H1 (cell line): ENCODE results near the gene TMEM130. TPM values are rescaled to one million over a fixed set of nuclear protein-coding genes. Genes with fewer than 3 reads are reported as not detected.

ENCODE experiments used
- CEBPB ChIP-seq: IDR thresholded peaks from 2 replicates; pipeline ENCODE4 v1.6.1; 2012; ENCODE audit warnings: low read depth, low read length
- EP300 ChIP-seq, 2 experiments: IDR thresholded peaks; 1 replicate in 1 of 2; 2 replicates in 1 of 2; pipeline ENCODE4 v1.6.1; 2011 to 2012; ENCODE audit warnings: low read depth in 2 of 2, low read length in 2 of 2, mild to moderate bottlenecking in 2 of 2, borderline replicate concordance in 1 of 2, inconsistent platforms in 1 of 2, moderate library complexity in 1 of 2
- POLR2AphosphoS5 ChIP-seq: IDR thresholded peaks from 2 replicates; pipeline ENCODE4 v1.6.1; 2011; ENCODE audit warnings: low read depth, low read length
- RBBP5 ChIP-seq: IDR thresholded peaks from 2 replicates; pipeline ENCODE4 v1.7.1; 2012; ENCODE audit warnings: low read depth, mild to moderate bottlenecking, inconsistent platforms, low read length, moderate library complexity, borderline replicate concordance
- TAF1 ChIP-seq: IDR thresholded peaks from 2 replicates; pipeline ENCODE4 v1.6.1; 2011; ENCODE audit warnings: mild to moderate bottlenecking, low read depth, low read length
- YY1 ChIP-seq: IDR thresholded peaks from 2 replicates; pipeline ENCODE4 v1.6.1; 2011; ENCODE audit warnings: low read depth, mild to moderate bottlenecking, low read length
- polyA plus RNA-seq, 7 experiments: library from polyadenylated mRNA; depleted of rRNA in 3 of 7; stranded (reverse) in 5 of 7; unstranded in 2 of 7; fragments of >200 nt in 5 of 7; fragments of 200-250 nt in 2 of 7; gene quantifications; 1 replicate in 5 of 7; 2 replicates in 1 of 7; 4 replicates in 1 of 7; pipeline versions ENCODE4 v1.2.1 to v1.2.3, GENCODE V29; 2011 to 2013; ENCODE audit warnings: missing spikeins in 2 of 7, mixed read lengths in 2 of 7
- total RNA-seq: library from RNA; stranded (reverse); fragmentation: NEBNext Ultra II Directional; extraction: Animal tissue kit (Norgen Biotek cat#: 25700); gene quantifications from 2 replicates; pipeline ENCODE4 v1.2.1, GENCODE V29; 2021
- TF ChIP-seq, protein P1 (sequence below): IDR thresholded peaks from 2 replicates; pipeline ENCODE4 v1.6.1; 2011; ENCODE audit warnings: low read depth, mild to moderate bottlenecking, low read length; ENCODE audit not compliant: insufficient read depth

Gene TMEM130
- total and polyA plus RNA-seq, 2 of the 8 experiments (the other 6 are each of a cell fraction or from before 2014, with no cell fraction given): 2.9 to 6.6 TPM

DNA sequence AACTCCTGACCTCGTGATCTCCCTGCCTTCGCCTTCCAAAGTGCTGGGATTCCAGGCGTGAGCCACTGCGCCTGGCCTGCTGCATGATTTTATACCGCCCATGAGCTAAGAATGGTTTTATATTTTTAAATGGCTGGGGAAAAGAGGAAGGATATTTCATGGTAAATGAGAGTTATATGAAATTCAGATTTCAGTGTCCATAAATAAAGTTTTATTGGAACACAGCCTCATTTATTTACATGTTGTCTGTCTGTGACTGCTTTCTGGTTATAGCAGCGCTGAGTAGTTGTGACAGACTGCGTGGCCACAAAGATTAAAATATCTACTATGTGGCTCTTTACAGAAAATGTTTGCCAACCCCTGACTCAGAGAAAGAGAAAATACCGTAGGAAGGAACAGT, 10.7 kb upstream of the TMEM130 start (continued):
- TF ChIP-seq, protein P1, sequence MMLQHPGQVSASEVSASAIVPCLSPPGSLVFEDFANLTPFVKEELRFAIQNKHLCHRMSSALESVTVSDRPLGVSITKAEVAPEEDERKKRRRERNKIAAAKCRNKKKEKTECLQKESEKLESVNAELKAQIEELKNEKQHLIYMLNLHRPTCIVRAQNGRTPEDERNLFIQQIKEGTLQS: no peak
- TF ChIP-seq EP300 (IDR thresholded peaks at IDR 0.05; ENCODE audit: borderline replicate concordance in 1 of 2, low read depth in 2 of 2, low read length in 2 of 2) (no peak), CEBPB (no peak), TAF1 (no peak), RBBP5 (no peak), POLR2AphosphoS5 (no peak), YY1 (no peak)
